ENCODE results near the gene MTA1. TPM values are rescaled to one million over a fixed set of nuclear protein-coding genes. Genes with fewer than 3 reads are reported as not detected.

Gene MTA1
- total RNA-seq, 6 donors from 2014 or later = 64.8 to 315 (median 94.9) TPM

DNA sequence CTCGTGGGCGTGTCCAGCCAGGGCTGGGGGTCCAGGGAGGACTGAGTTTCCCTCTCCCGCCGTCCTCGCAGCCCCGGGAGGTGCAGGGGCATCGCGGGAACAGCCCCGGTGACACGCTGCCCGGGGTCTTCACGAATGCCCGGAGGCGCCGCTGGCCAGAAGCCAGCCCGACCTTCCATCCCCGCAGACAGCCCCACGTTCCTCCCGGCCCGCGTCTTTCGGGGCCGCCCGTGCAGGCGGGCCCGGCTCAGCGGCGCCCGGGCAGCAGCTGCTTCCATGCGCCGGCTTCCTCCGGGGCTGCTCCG, 70.6 kb downstream of the MTA1 start:
- DNase-seq (no peak), ATAC-seq (ENCODE audit: low FRiP score in 2 of 2) (no peak)
- Histone ChIP-seq H3K27ac (peak overlapping the region; percentile 88 to 98 (median 90)), H3K36me3 (peaks cover 0 to 8% (median 3%) of the 10 kb centered on the region in 4 donors), H3K4me3 (peak overlapping the region; percentile 69 to 92 (median 76)), H3K27me3 (peaks cover 0 to 3% (median 0%) of the 10 kb centered on the region in 4 donors), H3K4me1 (peaks cover 52 to 63% (median 55%) of the 10 kb centered on the region in 4 donors), H3K9me3 (no peaks in the 10 kb centered on the region)
- TF ChIP-seq POLR2A (IDR thresholded peaks at IDR 0.05) = no peak
- TF ChIP-seq CTCF (IDR thresholded peaks at IDR 0.05) = no peak
- TF ChIP-seq POLR2AphosphoS5 (IDR thresholded peaks at IDR 0.05) = no peak
- TF ChIP-seq EP300 (IDR thresholded peaks at IDR 0.05) = no peak
- 0 to 1% methylated on average over 2 to 11 of the region's 33 CpGs for WGBS, 2 donors

DNA sequence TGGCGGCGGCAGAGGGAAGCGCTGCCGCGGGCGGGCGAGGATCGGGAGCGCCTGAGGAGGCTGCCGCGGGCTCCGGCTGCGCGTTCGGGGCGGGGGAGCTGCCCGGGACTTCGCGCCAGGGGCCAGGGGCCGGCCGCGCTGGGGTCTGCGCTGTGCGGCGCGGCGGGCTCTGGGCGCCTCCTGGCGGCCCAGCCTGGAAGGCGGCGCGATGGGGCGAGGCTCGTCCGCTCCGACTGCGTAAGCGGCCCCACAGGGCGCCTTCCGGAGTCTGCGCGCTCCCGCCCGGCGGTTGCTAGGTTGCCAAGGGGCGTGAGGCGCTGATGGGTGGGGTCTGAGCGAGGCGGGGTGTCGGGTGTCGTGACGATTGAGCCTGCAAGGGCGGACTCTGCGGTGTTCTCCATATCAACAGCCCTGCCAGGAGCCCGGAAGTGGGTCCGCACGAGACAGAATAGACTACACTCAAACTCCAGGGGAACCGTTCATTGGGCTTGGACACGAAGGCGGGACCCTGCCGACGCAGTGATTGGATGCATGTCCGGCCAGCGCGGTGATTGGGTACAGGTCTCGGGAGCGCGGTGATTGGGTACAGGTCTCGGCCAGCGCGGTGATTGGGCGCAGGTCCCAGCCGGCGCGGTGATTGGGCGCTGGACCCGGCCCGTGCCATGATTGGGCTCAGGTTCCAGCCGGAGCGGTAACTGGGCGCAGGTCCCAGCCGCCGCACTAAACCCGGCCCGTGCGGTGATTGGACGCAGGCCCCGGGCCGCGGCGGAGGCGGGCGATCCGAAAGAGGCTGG, 71.1 kb downstream of the MTA1 start, which contains the start of gene TEDC1:
Gene TEDC1, plus strand, starts transcription at position 675 of the 794 bp plus-strand sequence. CDS start 130 bp downstream, outside the sequence.
- Histone ChIP-seq H3K9me3 (no peaks in the 10 kb centered on the region), H3K36me3 (peaks cover 0 to 8% (median 3%) of the 10 kb centered on the region in 4 donors), H3K27me3 (peaks cover 0 to 3% (median 0%) of the 10 kb centered on the region in 4 donors), H3K27ac (peak within 1 kb of the TSS; percentile 88 to 98 (median 90)), H3K4me3 (peak within 1 kb of the TSS; percentile 69 to 92 (median 76)), H3K4me1 (peaks cover 46 to 57% (median 52%) of the 10 kb centered on the region in 4 donors)
- TF ChIP-seq POLR2A (IDR thresholded peaks at IDR 0.05) (peak in 2 of 4 donors; percentile 59 to 60), POLR2AphosphoS5 (IDR thresholded peaks at IDR 0.05) (peak; percentile 54 to 73), CTCF (IDR thresholded peaks at IDR 0.05) (peak; percentile 93 to 100 (median 99)), EP300 (IDR thresholded peaks at IDR 0.05) (peak in 2 of 4 donors; percentile 3 to 44)
- ATAC-seq (ENCODE audit: low FRiP score in 2 of 2) (peak; percentile 79 to 94), DNase-seq (peak; percentile 99 to 100)
- WGBS, 2 donors = 0% methylated on average over 56 of the region's 94 CpGs; no CpG with 5 or more reads in 1 of the 2 donors

GRCh38 chr14:105491366-105491973, 71.8 kb downstream of the MTA1 start:
- ATAC-seq (ENCODE audit: low FRiP score in 2 of 2) (peak; percentile 3 to 49), DNase-seq (peak; percentile 75 to 93)
- no peaks in the 10 kb centered on the region for H3K9me3 ChIP-seq
- H3K36me3 ChIP-seq = peaks cover 0 to 8% (median 3%) of the 10 kb centered on the region in 4 donors
- H3K27me3 ChIP-seq = peaks cover 0 to under 1% (median 0%) of the 10 kb centered on the region in 4 donors
- WGBS, 2 donors = 1 to 2% methylated on average over 25 to 30 of the region's 53 CpGs
- H3K27ac ChIP-seq = peak overlapping the region; percentile 88 to 98 (median 90)
- peaks cover 39 to 50% (median 45%) of the 10 kb centered on the region in 4 donors for H3K4me1 ChIP-seq
- H3K4me3 ChIP-seq = peak overlapping the region; percentile 69 to 92 (median 74)
- TF ChIP-seq CTCF (IDR thresholded peaks at IDR 0.05) (no peak), EP300 (IDR thresholded peaks at IDR 0.05) (no peak), POLR2AphosphoS5 (IDR thresholded peaks at IDR 0.05) (no peak), POLR2A (IDR thresholded peaks at IDR 0.05) (peak in 2 of 4 donors; percentile 29 to 65)

- peak in 1 of 2 donors; percentile 83 for DNase-seq
- H3K27ac ChIP-seq = peak overlapping the region in 1 of 4 donors; percentile 88
Measured at GRCh38 chr14:105492031-105492970, 72.7 kb downstream of the MTA1 start.

More at GRCh38 chr14:105492031-105492970, 72.7 kb downstream of the MTA1 start:
- Histone ChIP-seq H3K9me3 (no peaks in the 10 kb centered on the region), H3K4me3 (peak overlapping the region in 1 of 4 donors; percentile 69), H3K36me3 (peaks cover 0 to 8% (median 3%) of the 10 kb centered on the region in 4 donors), H3K4me1 (peaks cover 31 to 42% (median 36%) of the 10 kb centered on the region in 4 donors), H3K27me3 (no peaks in the 10 kb centered on the region)
- 90% methylated on average over 2 to 24 of the region's 24 CpGs for WGBS, 2 donors
- TF ChIP-seq EP300 (IDR thresholded peaks at IDR 0.05) = no peak
- no peak for TF ChIP-seq CTCF (IDR thresholded peaks at IDR 0.05)
- no peak for TF ChIP-seq POLR2AphosphoS5 (IDR thresholded peaks at IDR 0.05)
- TF ChIP-seq POLR2A (IDR thresholded peaks at IDR 0.05) = no peak
- no peak for ATAC-seq (ENCODE audit: low FRiP score in 2 of 2)

Data from upper lobe of left lung (tissue), 6 donors.